Stomach (tissue), 9 donors: ENCODE measurements around the gene ADGRD2. TPM values are rescaled to one million over a fixed set of nuclear protein-coding genes. Genes with fewer than 3 reads are reported as not detected.

Experiments used
- DNase-seq, 2 donors: peaks; one replicate each; pipeline versions ENCODE4 v3.0.0 to v3.0.0-alpha.2; 2013 to 2019
- H3K27ac ChIP-seq, 5 donors: fragments of 200-600 bp in 4 of 5; sonication (generic) in 4 of 5; one replicate each; pipeline ENCODE4 v1.5.1; 2013 to 2019; ENCODE audit warnings: mild to moderate bottlenecking in 1 of 5, moderate library complexity in 1 of 5
- H3K27me3 ChIP-seq, 3 donors: fragments of 200-600 bp; sonication (generic); one replicate each; pipeline ENCODE4 v1.5.1; 2017 to 2019; ENCODE audit warnings: mixed run types in 1 of 3
- H3K36me3 ChIP-seq, 4 donors: fragments of 200-600 bp; sonication (generic); 1 replicate in 3 of 4; 2 replicates in 1 of 4; pipeline ENCODE4 v1.5.1; 2016 to 2019
- H3K4me1 ChIP-seq, 4 donors: fragments of 200-600 bp; sonication (generic); one replicate each; pipeline ENCODE4 v1.5.1; 2016 to 2019
- H3K4me3 ChIP-seq, 4 donors: fragments of 200-600 bp; sonication (generic) in 3 of 4; one replicate each; pipeline ENCODE4 v1.5.1; 2016 to 2019; ENCODE audit warnings: mild to moderate bottlenecking in 1 of 4
- H3K9me3 ChIP-seq, 4 donors: fragments of 200-600 bp; sonication (generic); one replicate each; pipeline ENCODE4 v1.5.1; 2016 to 2019
- CTCF ChIP-seq, 7 experiments: fragments of 450-650 bp in 4 of 7; fragments of 200-600 bp in 3 of 7; sonication (generic) in 3 of 7; IDR thresholded peaks; one replicate each; pipeline ENCODE4 v1.5.1; 2016 to 2019; ENCODE audit warnings: antibody characterized with exemption in 7 of 7, control low read depth in 2 of 7, mild to moderate bottlenecking in 1 of 7
- EP300 ChIP-seq: sonication (generic); formaldehyde crosslinking; IDR thresholded peaks from one replicate; pipeline ENCODE4 v1.6.1; 2017; ENCODE audit warnings: antibody characterized with exemption
- POLR2A ChIP-seq, 4 donors: fragments of 450-650 bp; IDR thresholded peaks; one replicate each; pipeline ENCODE4 v1.6.1; 2016; ENCODE audit warnings: antibody characterized with exemption in 4 of 4, control low read depth in 2 of 4, mild to moderate bottlenecking in 1 of 4, moderate library complexity in 1 of 4
- POLR2AphosphoS5 ChIP-seq, 3 donors: sonication (generic); formaldehyde crosslinking; IDR thresholded peaks; one replicate each; pipeline ENCODE4 v1.6.1; 2016; ENCODE audit warnings: antibody characterized with exemption in 3 of 3
- WGBS, 5 donors: extraction: QIAGEN DNeasy Blood & Tissue Kit in 3 of 5; methylation state at CpG; one replicate each; pipeline versions ENCODE4 v1.1.5 to v1.1.7; 2013 to 2018; 5-methylcytosine and 5-hydroxymethylcytosine counted together
- intact Hi-C: fragments of 100-400 bp; cut with DNase I; formaldehyde crosslinking; loops from one replicate; pipeline ENCODE4 v1.15.1; 2023; ENCODE audit warnings: low total_unique reads
- polyA plus RNA-seq, 3 donors: library from polyadenylated mRNA; stranded (reverse); fragments of 200-250 nt; gene quantifications; one replicate each; pipeline ENCODE4 v1.2.3, GENCODE V29; 2013
- total RNA-seq, 5 donors: library from RNA; depleted of rRNA; stranded (reverse); fragments of >200 nt; gene quantifications; one replicate each; pipeline versions ENCODE4 v1.1.0 to v1.2.3, GENCODE V29; 2014 to 2016
- donor health status: healthy with polysubstance abuse.
- donor health status: Bipolar disorder and iron deficiency.
- donor health status: healthy.

The ADGRD2 gene
- total and polyA plus RNA-seq, 8 donors: not detected

- Histone ChIP-seq H3K4me1 (peaks cover 7 to 14% (median 11%) of the 10 kb centered on the region in 4 donors), H3K9me3 (no peaks in the 10 kb centered on the region), H3K36me3 (no peaks in the 10 kb centered on the region), H3K27ac (no peak overlapping the region), H3K27me3 (peaks cover 23 to 95% (median 64%) of the 10 kb centered on the region in 3 donors), H3K4me3 (no peak overlapping the region)
- TF ChIP-seq CTCF (IDR thresholded peaks at IDR 0.05): no peak
- no peak for TF ChIP-seq POLR2AphosphoS5 (IDR thresholded peaks at IDR 0.05)
- no peak for TF ChIP-seq EP300
- TF ChIP-seq POLR2A (IDR thresholded peaks at IDR 0.05): no peak
- 53 to 78% (median 57%) methylated on average over 6 of the region's 6 CpGs for WGBS, 5 donors
- DNase-seq: no peak
- intact Hi-C loops: no loop called here
These were observed 29.8 kb downstream of the ADGRD2 start for GRCh38 chr9:124479947-124480620.

GRCh38 chr9:124480621-124480981 is 30.4 kb downstream of the ADGRD2 start:
- intact Hi-C loops: no loop called here
- H3K4me3 ChIP-seq: no peak overlapping the region
- no peaks in the 10 kb centered on the region for H3K9me3 ChIP-seq
- H3K4me1 ChIP-seq: peaks cover 7 to 14% (median 11%) of the 10 kb centered on the region in 4 donors
- TF ChIP-seq POLR2A (IDR thresholded peaks at IDR 0.05): no peak
- no peak for TF ChIP-seq EP300
- TF ChIP-seq CTCF (IDR thresholded peaks at IDR 0.05): no peak
- TF ChIP-seq POLR2AphosphoS5 (IDR thresholded peaks at IDR 0.05): no peak
- WGBS, 5 donors: 15 to 23% (median 19%) methylated on average over 6 to 7 of the region's 7 CpGs
- H3K36me3 ChIP-seq: no peaks in the 10 kb centered on the region
- no peak overlapping the region for H3K27ac ChIP-seq
- peak in 1 of 2 donors; percentile 55 for DNase-seq
- peaks cover 23 to 95% (median 58%) of the 10 kb centered on the region in 3 donors for H3K27me3 ChIP-seq

GRCh38 chr9:124481115-124481514 is 30.9 kb downstream of the ADGRD2 start:
- TF ChIP-seq EP300 (no peak), POLR2AphosphoS5 (IDR thresholded peaks at IDR 0.05) (no peak), POLR2A (IDR thresholded peaks at IDR 0.05) (no peak)
- Histone ChIP-seq H3K4me1 (peaks cover 7 to 14% (median 11%) of the 10 kb centered on the region in 4 donors), H3K4me3 (no peak overlapping the region), H3K9me3 (no peaks in the 10 kb centered on the region), H3K27me3 (peaks cover 23 to 95% (median 57%) of the 10 kb centered on the region in 3 donors), H3K36me3 (no peaks in the 10 kb centered on the region), H3K27ac (no peak overlapping the region)
- no peak for DNase-seq
- intact Hi-C loops: no loop called here
- 53 to 67% (median 64%) methylated on average over 15 to 17 of the region's 17 CpGs for WGBS, 5 donors

- 27 to 58% (median 34%) methylated on average over 3 to 26 of the region's 26 CpGs for WGBS, 5 donors
- no peaks in the 10 kb centered on the region for H3K36me3 ChIP-seq
- no peak for TF ChIP-seq POLR2A (IDR thresholded peaks at IDR 0.05)
- TF ChIP-seq POLR2AphosphoS5 (IDR thresholded peaks at IDR 0.05): no peak
- TF ChIP-seq EP300: no peak
- no peak for TF ChIP-seq CTCF (IDR thresholded peaks at IDR 0.05)
- intact Hi-C loops: no loop called here
- peak in 1 of 2 donors; percentile 21 for DNase-seq
- H3K9me3 ChIP-seq: no peaks in the 10 kb centered on the region
- H3K27ac ChIP-seq: no peak overlapping the region
- H3K4me3 ChIP-seq: no peak overlapping the region
- peaks cover 17 to 95% (median 50%) of the 10 kb centered on the region in 3 donors for H3K27me3 ChIP-seq
- H3K4me1 ChIP-seq: peaks cover 4 to 11% (median 6%) of the 10 kb centered on the region in 4 donors
These were observed 32.3 kb downstream of the ADGRD2 start for GRCh38 chr9:124482431-124483031.
